ENCODE measurements around the gene AACS.

AACS gene

GRCh38 chr12:125089083-125089482 lies 23.8 kb downstream of the AACS start:
- Histone ChIP-seq H3K36me3 (ENCODE audit: low read depth) (peaks cover 54% of the 10 kb centered on the region), H3K27me3 (ENCODE audit: insufficient read depth, poor library complexity, severe bottlenecking) (no peaks in the 10 kb centered on the region), H3K4me1 (ENCODE audit: insufficient read depth, poor library complexity, severe bottlenecking) (peaks cover 7% of the 10 kb centered on the region), H3K4me3 (ENCODE audit: severe bottlenecking) (no peak overlapping the region), H3K9me3 (ENCODE audit: severe bottlenecking) (no peaks in the 10 kb centered on the region), H3K27ac (ENCODE audit: poor library complexity, severe bottlenecking) (no peak overlapping the region)
- ATAC-seq (ENCODE audit: low read depth) (no peak), DNase-seq (ENCODE audit: low spot score) (no peak)
- TF ChIP-seq, protein P1, sequence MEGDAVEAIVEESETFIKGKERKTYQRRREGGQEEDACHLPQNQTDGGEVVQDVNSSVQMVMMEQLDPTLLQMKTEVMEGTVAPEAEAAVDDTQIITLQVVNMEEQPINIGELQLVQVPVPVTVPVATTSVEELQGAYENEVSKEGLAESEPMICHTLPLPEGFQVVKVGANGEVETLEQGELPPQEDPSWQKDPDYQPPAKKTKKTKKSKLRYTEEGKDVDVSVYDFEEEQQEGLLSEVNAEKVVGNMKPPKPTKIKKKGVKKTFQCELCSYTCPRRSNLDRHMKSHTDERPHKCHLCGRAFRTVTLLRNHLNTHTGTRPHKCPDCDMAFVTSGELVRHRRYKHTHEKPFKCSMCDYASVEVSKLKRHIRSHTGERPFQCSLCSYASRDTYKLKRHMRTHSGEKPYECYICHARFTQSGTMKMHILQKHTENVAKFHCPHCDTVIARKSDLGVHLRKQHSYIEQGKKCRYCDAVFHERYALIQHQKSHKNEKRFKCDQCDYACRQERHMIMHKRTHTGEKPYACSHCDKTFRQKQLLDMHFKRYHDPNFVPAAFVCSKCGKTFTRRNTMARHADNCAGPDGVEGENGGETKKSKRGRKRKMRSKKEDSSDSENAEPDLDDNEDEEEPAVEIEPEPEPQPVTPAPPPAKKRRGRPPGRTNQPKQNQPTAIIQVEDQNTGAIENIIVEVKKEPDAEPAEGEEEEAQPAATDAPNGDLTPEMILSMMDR (IDR thresholded peaks at IDR 0.05; ENCODE audit: poor library complexity, severe bottlenecking), result no peak

- H3K4me1 ChIP-seq (ENCODE audit: insufficient read depth, poor library complexity, severe bottlenecking), result peaks cover 7% of the 10 kb centered on the region
- no peaks in the 10 kb centered on the region for H3K9me3 ChIP-seq (ENCODE audit: severe bottlenecking)
- TF ChIP-seq, protein P1 (IDR thresholded peaks at IDR 0.05; ENCODE audit: poor library complexity, severe bottlenecking), result no peak
- ATAC-seq (ENCODE audit: low read depth) (no peak), DNase-seq (ENCODE audit: low spot score) (no peak)
- no peaks in the 10 kb centered on the region for H3K27me3 ChIP-seq (ENCODE audit: insufficient read depth, poor library complexity, severe bottlenecking)
- H3K4me3 ChIP-seq (ENCODE audit: severe bottlenecking), result no peak overlapping the region
- H3K27ac ChIP-seq (ENCODE audit: poor library complexity, severe bottlenecking), result no peak overlapping the region
- peaks cover 56% of the 10 kb centered on the region for H3K36me3 ChIP-seq (ENCODE audit: low read depth)
Measured at GRCh38 chr12:125089626-125090025, 24.4 kb downstream of the AACS start.

DNA sequence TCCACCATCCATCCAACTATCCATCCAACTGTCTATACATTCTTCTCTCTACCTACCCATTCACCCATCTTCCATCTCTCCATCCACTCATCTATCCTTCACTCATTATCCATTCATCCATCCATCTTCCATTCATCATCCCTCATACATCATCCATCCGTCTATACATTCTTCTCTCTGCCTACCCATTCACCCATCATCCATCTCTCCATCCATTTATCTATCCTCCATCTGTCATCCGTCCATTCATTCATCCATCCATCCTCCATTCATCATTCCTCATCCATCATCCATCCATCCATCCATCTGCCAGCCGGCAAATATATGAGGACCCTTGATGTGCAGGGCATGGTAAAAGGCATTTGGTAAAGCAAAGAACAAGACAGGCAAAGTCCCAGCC lies 25.2 kb downstream of the AACS start:
- TF ChIP-seq, protein P1 (IDR thresholded peaks at IDR 0.05; ENCODE audit: poor library complexity, severe bottlenecking), result no peak
- H3K27ac ChIP-seq (ENCODE audit: poor library complexity, severe bottlenecking), result no peak overlapping the region
- H3K9me3 ChIP-seq (ENCODE audit: severe bottlenecking), result no peaks in the 10 kb centered on the region
- H3K36me3 ChIP-seq (ENCODE audit: low read depth), result peaks cover 52% of the 10 kb centered on the region
- no peaks in the 10 kb centered on the region for H3K27me3 ChIP-seq (ENCODE audit: insufficient read depth, poor library complexity, severe bottlenecking)
- H3K4me1 ChIP-seq (ENCODE audit: insufficient read depth, poor library complexity, severe bottlenecking), result peaks cover 7% of the 10 kb centered on the region
- H3K4me3 ChIP-seq (ENCODE audit: severe bottlenecking), result no peak overlapping the region
- no peak for DNase-seq (ENCODE audit: low spot score)
- ATAC-seq (ENCODE audit: low read depth), result no peak

DNA sequence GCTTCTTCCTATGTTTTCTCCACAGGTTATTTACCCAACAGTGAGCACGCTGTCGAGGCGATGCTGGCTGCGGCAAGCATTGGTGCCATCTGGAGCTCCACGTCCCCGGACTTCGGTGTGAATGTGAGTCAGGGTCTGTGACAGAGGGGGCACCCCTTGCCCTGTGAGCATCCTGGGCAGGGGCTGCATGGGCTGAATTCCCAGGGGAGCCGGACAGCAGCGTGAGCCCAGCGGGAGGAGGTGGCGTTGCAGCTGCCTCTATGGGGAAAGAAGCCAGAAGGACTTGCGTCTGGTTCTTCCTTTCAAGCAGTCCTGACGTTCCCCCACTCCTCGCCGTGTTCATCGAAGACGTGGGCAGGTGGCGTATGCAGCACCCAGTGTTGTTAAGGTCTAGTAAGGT lies 26.2 kb downstream of the AACS start:
- ATAC-seq (ENCODE audit: low read depth) (no peak), DNase-seq (ENCODE audit: low spot score) (no peak)
- H3K4me1 ChIP-seq (ENCODE audit: insufficient read depth, poor library complexity, severe bottlenecking), result peaks cover 7% of the 10 kb centered on the region
- H3K27ac ChIP-seq (ENCODE audit: poor library complexity, severe bottlenecking), result no peak overlapping the region
- H3K9me3 ChIP-seq (ENCODE audit: severe bottlenecking), result no peaks in the 10 kb centered on the region
- H3K4me3 ChIP-seq (ENCODE audit: severe bottlenecking), result no peak overlapping the region
- no peaks in the 10 kb centered on the region for H3K27me3 ChIP-seq (ENCODE audit: insufficient read depth, poor library complexity, severe bottlenecking)
- peaks cover 44% of the 10 kb centered on the region for H3K36me3 ChIP-seq (ENCODE audit: low read depth)
- TF ChIP-seq, protein P1 (IDR thresholded peaks at IDR 0.05; ENCODE audit: poor library complexity, severe bottlenecking), result no peak

DNA sequence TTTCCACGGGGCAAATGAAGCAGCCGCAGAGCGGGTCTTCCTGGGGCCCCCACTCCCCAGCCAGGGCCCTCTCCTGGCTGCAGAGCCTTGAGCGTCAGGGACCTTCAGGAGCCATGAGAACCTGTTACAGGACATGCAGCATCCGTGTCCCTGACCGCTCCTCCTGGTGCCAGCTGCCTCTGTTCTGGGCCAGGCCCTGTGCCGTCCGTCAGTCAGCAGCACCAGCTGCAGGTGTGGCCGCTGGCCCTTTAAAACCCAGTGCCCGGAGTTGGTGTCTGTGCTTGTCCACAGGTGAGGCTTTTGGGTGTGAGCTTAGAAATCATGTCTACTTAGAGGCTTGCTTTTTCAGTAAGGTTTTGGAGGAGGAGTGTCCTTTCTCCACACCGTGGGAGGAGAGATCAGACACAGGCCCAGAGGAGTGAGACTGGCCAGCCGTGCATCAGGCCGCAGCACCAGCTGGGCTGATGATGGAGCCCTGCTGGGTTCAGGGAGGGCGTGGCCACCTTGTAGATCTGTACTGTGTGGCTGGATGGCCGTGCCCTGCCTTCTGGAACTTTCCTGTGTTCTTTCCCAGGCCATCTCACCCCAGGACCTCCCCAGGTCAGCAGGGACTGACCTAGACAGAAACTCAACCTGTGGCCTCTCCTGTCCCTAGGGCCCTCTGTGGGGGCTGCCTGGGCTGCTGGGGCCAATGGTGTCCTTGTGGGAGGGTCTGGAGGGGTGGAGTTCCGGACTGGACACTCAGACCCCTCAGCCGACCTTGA lies 27.1 kb downstream of the AACS start:
- Histone ChIP-seq H3K4me1 (ENCODE audit: insufficient read depth, poor library complexity, severe bottlenecking) (peaks cover 7% of the 10 kb centered on the region), H3K36me3 (ENCODE audit: low read depth) (peaks cover 42% of the 10 kb centered on the region), H3K9me3 (ENCODE audit: severe bottlenecking) (no peaks in the 10 kb centered on the region), H3K27ac (ENCODE audit: poor library complexity, severe bottlenecking) (no peak overlapping the region), H3K4me3 (ENCODE audit: severe bottlenecking) (no peak overlapping the region), H3K27me3 (ENCODE audit: insufficient read depth, poor library complexity, severe bottlenecking) (no peaks in the 10 kb centered on the region)
- TF ChIP-seq, protein P1 (IDR thresholded peaks at IDR 0.05; ENCODE audit: poor library complexity, severe bottlenecking), result no peak
- DNase-seq (ENCODE audit: low spot score) (no peak), ATAC-seq (ENCODE audit: low read depth) (no peak)

Measured in RWPE2 (cell line).